ENCODE data around the gene PRICKLE1. TPM values are rescaled to one million over a fixed set of nuclear protein-coding genes. Genes with fewer than 3 reads are reported as not detected.

Gene PRICKLE1
- total RNA-seq, 1 donor from 2014 or later = 4.5 TPM

DNA sequence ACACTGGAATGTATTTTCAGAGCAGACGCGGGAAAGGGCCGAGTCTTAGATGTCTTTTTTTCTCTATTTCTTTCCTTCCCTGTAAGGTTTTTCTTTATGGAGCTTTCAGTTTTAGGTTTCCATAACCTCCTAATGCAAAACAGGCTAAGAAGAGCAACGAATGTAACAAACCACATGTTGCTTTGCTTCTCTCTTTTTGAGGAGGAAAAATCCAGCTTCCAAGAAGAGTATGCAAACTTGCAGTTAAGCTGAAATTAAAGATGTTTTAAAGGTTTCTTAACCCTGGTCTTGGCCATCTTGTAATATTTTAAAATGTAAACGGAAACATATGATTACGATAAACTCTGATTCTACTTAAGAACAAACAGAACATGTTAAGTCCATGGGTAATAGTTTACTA is 86.9 kb downstream of the PRICKLE1 start:
- Mint-ChIP-seq H3K27me3 (no peaks in the 10 kb centered on the region), H3K4me3 (no peak overlapping the region), H3K36me3 (ENCODE audit: low read depth) (no peaks in the 10 kb centered on the region), H3K9me3 (no peaks in the 10 kb centered on the region), H3K27ac (no peak overlapping the region), H3K4me1 (no peaks in the 10 kb centered on the region)
- ATAC-seq (ENCODE audit: low read depth) (no peak), DNase-seq (no peak)
- no peak for TF ChIP-seq CTCF (IDR thresholded peaks at IDR 0.05)
- CTCF ChIA-PET = no interaction called here
- POLR2A ChIA-PET = no interaction called here
- intact Hi-C loops (cut with micrococcal nuclease) = no loop called here

DNA sequence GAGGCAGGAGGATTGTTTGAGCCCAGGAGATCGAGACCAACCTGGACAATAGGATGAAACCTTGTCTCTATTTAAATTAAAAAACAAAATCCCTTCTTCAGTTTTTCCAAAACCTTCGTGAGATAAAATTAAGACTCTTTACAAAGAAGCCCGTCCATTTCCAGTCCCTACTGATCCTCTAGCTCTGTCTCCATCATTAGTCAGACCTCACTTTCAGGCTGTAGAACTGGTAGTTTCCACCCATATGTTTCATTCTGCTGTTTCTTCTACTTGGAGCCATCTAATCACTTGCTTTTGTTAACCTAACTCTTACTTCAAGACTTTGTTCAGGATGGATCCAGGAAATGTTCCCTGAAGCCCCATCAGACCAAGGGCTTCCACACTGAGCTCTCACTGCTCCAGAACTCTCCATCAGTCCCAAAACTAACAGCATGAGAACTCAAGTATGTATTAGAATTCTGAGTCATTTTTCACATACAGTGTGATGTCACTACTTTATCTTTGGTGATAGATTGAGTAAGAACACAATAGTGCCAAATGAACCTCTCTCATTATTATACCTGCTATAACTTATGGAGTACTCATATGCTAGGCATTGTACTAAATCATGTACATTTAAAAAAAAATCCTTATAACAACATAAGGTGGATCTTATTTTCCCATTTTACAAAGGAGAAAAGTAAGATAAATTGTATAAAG is 90.8 kb downstream of the PRICKLE1 start:
- peaks cover 2% of the 10 kb centered on the region for H3K27me3 Mint-ChIP-seq
- H3K4me1 Mint-ChIP-seq = no peaks in the 10 kb centered on the region
- intact Hi-C loops (cut with micrococcal nuclease) = no loop called here
- ChIA-PET CTCF (interaction anchor here (0.7 kb wide), 1 partner anchor 1309 kb away, joined by 4 read pairs; no protein-coding TSS in a partner anchor), POLR2A (no interaction called here)
- H3K27ac Mint-ChIP-seq = no peak overlapping the region
- no peak overlapping the region for H3K4me3 Mint-ChIP-seq
- no peak for TF ChIP-seq CTCF (IDR thresholded peaks at IDR 0.05)
- ATAC-seq (ENCODE audit: low read depth) (no peak), DNase-seq (no peak)
- H3K9me3 Mint-ChIP-seq = no peaks in the 10 kb centered on the region
- no peaks in the 10 kb centered on the region for H3K36me3 Mint-ChIP-seq (ENCODE audit: low read depth)

GRCh38 chr12:42496886-42497285 is 92.7 kb downstream of the PRICKLE1 start:
- DNase-seq (no peak), ATAC-seq (ENCODE audit: low read depth) (no peak)
- Mint-ChIP-seq H3K4me1 (no peaks in the 10 kb centered on the region), H3K27ac (no peak overlapping the region), H3K9me3 (no peaks in the 10 kb centered on the region), H3K4me3 (no peak overlapping the region), H3K36me3 (ENCODE audit: low read depth) (no peaks in the 10 kb centered on the region), H3K27me3 (peaks cover 2% of the 10 kb centered on the region)
- ChIA-PET CTCF (no interaction called here), POLR2A (no interaction called here)
- no peak for TF ChIP-seq CTCF (IDR thresholded peaks at IDR 0.05)
- intact Hi-C loops (cut with micrococcal nuclease) = no loop called here

- Mint-ChIP-seq H3K36me3 (ENCODE audit: low read depth) (no peaks in the 10 kb centered on the region), H3K27ac (no peak overlapping the region), H3K4me1 (no peaks in the 10 kb centered on the region), H3K4me3 (no peak overlapping the region), H3K27me3 (peaks cover 2% of the 10 kb centered on the region), H3K9me3 (no peaks in the 10 kb centered on the region)
- ChIA-PET POLR2A (no interaction called here), CTCF (no interaction called here)
- intact Hi-C loops (cut with micrococcal nuclease) = no loop called here
- ATAC-seq (ENCODE audit: low read depth) (no peak), DNase-seq (no peak)
- TF ChIP-seq CTCF (IDR thresholded peaks at IDR 0.05) = no peak
Measured at GRCh38 chr12:42495244-42495643, 94.3 kb downstream of the PRICKLE1 start.

GRCh38 chr12:42492267-42492666 is 97.3 kb downstream of the PRICKLE1 start:
- Mint-ChIP-seq H3K4me3 (no peak overlapping the region), H3K27ac (no peak overlapping the region), H3K9me3 (no peaks in the 10 kb centered on the region), H3K27me3 (peaks cover 2% of the 10 kb centered on the region), H3K36me3 (ENCODE audit: low read depth) (no peaks in the 10 kb centered on the region), H3K4me1 (no peaks in the 10 kb centered on the region)
- ATAC-seq (ENCODE audit: low read depth) (no peak), DNase-seq (no peak)
- POLR2A ChIA-PET = no interaction called here
- TF ChIP-seq CTCF (IDR thresholded peaks at IDR 0.05) = no peak
- intact Hi-C loops (cut with micrococcal nuclease) = no loop called here
- CTCF ChIA-PET = interaction anchor here (1.8 kb wide), 1 partner anchor 9 kb away, joined by 7 read pairs; no protein-coding TSS in a partner anchor
